Neutrophil (primary cell): Measurements from ENCODE around the gene SMG5.

Experiments
- H3K27ac ChIP-seq: fragments of 200-600 bp; sonication (generic); 2 replicates; pipeline ENCODE4 v1.5.1; 2016; ENCODE audit warnings: mild to moderate bottlenecking, moderate library complexity
- H3K27me3 ChIP-seq: fragments of 200-600 bp; sonication (generic); 2 replicates; pipeline ENCODE4 v1.6.0; 2016; ENCODE audit warnings: mild to moderate bottlenecking
- H3K36me3 ChIP-seq: fragments of 200-600 bp; sonication (generic); 2 replicates; pipeline ENCODE4 v1.5.1; 2017
- H3K4me1 ChIP-seq, 2 experiments: fragments of 200-600 bp in 1 of 2; sonication (generic) in 1 of 2; 1 replicate in 1 of 2; 2 replicates in 1 of 2; pipeline versions ENCODE4 v1.5.1 to v1.6.1; 2013 to 2016; ENCODE audit warnings: low read depth in 1 of 2, low read length in 1 of 2, mild to moderate bottlenecking in 1 of 2, moderate library complexity in 1 of 2; ENCODE audit not compliant: control insufficient read depth in 1 of 2, insufficient read depth in 1 of 2
- H3K4me3 ChIP-seq, 2 experiments: fragments of 200-600 bp in 1 of 2; sonication (generic) in 1 of 2; 1 replicate in 1 of 2; 2 replicates in 1 of 2; pipeline ENCODE4 v1.5.1; 2013 to 2016; ENCODE audit warnings: low read depth in 1 of 2, low read length in 1 of 2, mild to moderate bottlenecking in 1 of 2, moderate library complexity in 1 of 2
- H3K9me3 ChIP-seq: fragments of 200-600 bp; sonication (generic); 2 replicates; pipeline ENCODE4 v1.5.1; 2016
- TF ChIP-seq, protein P1 (sequence below): fragments of 200-600 bp; sonication (generic); IDR thresholded peaks from 2 replicates; pipeline ENCODE4 v1.5.1; 2016; ENCODE audit warnings: antibody characterized with exemption

Gene SMG5

DNA sequence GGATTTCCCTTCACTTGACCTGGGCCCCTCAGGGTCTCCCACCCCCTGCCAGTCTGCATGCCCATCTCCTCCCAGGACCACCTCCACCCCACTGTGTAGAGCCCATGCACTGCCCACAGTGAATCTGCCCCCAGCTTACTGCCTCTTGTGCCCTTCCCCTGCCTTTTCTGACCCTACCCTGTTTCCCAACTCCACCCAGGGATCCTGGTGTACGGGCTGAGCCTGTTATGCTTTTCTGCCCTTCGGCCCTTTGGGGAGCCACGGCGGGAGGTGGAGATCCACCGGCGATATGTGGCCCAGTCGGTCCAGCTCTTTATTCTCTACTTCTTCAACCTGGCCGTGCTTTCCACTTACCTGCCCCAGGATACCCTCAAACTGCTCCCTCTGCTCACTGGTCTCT is 3.4 kb upstream of the SMG5 start:
- Histone ChIP-seq H3K9me3 (no peaks in the 10 kb centered on the region), H3K27ac (no peak overlapping the region), H3K27me3 (no peaks in the 10 kb centered on the region), H3K36me3 (peaks cover 36% of the 10 kb centered on the region), H3K4me1 (peaks cover 41 to 45% of the 10 kb centered on the region in 2 experiments), H3K4me3 (no peak overlapping the region)
- TF ChIP-seq, protein P1, sequence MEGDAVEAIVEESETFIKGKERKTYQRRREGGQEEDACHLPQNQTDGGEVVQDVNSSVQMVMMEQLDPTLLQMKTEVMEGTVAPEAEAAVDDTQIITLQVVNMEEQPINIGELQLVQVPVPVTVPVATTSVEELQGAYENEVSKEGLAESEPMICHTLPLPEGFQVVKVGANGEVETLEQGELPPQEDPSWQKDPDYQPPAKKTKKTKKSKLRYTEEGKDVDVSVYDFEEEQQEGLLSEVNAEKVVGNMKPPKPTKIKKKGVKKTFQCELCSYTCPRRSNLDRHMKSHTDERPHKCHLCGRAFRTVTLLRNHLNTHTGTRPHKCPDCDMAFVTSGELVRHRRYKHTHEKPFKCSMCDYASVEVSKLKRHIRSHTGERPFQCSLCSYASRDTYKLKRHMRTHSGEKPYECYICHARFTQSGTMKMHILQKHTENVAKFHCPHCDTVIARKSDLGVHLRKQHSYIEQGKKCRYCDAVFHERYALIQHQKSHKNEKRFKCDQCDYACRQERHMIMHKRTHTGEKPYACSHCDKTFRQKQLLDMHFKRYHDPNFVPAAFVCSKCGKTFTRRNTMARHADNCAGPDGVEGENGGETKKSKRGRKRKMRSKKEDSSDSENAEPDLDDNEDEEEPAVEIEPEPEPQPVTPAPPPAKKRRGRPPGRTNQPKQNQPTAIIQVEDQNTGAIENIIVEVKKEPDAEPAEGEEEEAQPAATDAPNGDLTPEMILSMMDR = no peak

DNA sequence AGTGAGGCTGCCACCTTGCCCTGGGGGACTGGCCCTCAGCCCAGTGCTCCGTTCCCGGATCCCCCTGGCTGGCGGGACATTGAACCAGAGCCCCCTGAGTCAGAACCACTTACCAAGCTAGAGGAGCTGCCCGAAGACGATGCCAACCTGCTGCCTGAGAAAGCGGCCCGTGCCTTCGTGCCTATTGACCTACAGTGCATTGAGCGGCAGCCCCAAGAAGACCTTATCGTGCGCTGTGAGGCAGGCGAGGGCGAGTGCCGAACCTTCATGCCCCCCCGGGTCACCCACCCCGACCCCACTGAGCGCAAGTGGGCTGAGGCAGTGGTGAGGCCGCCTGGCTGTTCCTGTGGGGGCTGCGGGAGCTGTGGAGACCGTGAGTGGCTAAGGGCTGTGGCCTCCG is 2.8 kb upstream of the SMG5 start:
- Histone ChIP-seq H3K4me1 (peaks cover 45 to 48% of the 10 kb centered on the region in 2 experiments), H3K27ac (peak overlapping the region; percentile 61), H3K4me3 (no peak overlapping the region), H3K9me3 (no peaks in the 10 kb centered on the region), H3K27me3 (no peaks in the 10 kb centered on the region), H3K36me3 (peaks cover 35% of the 10 kb centered on the region)
- TF ChIP-seq, protein P1 = no peak

DNA sequence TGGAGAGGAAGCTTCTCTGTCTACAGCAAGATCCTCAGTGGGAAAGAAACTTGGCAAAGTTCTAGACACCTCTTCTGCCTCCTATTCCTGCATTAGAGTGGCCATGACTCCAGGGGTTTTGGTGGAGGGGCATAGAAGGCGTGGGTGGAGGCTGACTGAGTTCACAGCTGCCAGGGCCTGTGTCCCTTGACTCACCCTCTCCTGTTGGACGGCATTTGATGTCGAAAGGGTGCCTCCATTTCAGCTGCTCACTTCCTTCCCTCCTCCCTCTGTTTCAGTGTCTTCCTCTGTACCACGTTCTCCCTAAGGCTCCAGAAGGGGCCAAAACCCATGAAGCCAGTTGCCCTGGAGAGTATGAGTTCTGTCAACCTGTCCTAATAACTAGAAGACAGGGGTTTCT is 2.1 kb upstream of the SMG5 start:
- Histone ChIP-seq H3K27me3 (no peaks in the 10 kb centered on the region), H3K4me3 (no peak overlapping the region), H3K27ac (peak overlapping the region; percentile 61), H3K36me3 (peaks cover 32% of the 10 kb centered on the region), H3K4me1 (peaks cover 52 to 55% of the 10 kb centered on the region in 2 experiments), H3K9me3 (no peaks in the 10 kb centered on the region)
- TF ChIP-seq, protein P1 = no peak

DNA sequence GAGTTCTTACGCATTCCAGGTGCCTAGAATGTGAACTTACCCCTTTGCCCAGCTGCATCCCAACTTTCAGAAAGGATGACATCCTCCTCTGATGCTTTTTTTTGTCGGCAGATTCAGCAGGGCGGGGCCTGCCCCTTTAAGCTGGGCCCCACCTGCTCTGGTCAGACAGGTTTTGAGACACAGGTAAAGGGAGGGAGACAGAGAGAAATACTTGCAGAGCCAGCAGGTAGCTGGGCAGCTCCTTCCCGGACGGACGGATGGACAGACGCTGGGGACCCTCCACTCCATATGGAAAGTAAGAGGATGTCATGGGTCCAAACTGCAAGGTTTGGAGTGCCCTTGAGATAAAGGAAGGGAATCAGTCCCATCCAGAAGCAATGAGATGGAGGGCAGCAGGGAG is 1.5 kb upstream of the SMG5 start, which contains the start of gene TMEM79:
TMEM79 (plus strand) TSS at position 214 of the 400 bp plus-strand sequence. CDS start 902 bp downstream, outside the sequence.
- peak within 1 kb of the TSS; percentile 90 to 92 for H3K4me3 ChIP-seq
- H3K9me3 ChIP-seq = no peaks in the 10 kb centered on the region
- H3K27ac ChIP-seq = peak within 1 kb of the TSS; percentile 94
- TF ChIP-seq, protein P1 = no peak
- peaks cover 30% of the 10 kb centered on the region for H3K36me3 ChIP-seq
- H3K27me3 ChIP-seq = no peaks in the 10 kb centered on the region
- H3K4me1 ChIP-seq = peaks cover 57 to 61% of the 10 kb centered on the region in 2 experiments

DNA sequence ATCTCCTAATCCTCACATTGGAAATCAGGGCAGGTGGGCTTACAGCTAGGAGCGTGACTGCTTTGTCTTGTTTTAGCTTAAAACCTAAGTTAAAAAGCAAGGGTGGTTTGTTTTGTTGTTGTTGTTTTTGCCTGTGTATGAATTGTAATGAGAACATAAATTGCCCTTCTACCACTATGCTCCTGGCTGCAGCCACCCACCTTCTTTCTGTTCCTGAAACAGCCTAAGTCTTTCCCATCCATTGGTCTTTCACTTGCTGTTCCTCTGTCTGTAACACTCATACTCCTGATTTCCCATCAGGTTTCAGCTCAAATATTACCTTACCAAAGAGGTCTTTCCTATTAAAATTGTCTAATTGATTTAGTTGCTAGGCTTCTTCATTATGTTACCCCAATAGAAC is 896 bp upstream of the SMG5 start:
- H3K27ac ChIP-seq = peak overlapping the region; percentile 94
- H3K36me3 ChIP-seq = peaks cover 30% of the 10 kb centered on the region
- TF ChIP-seq, protein P1 = no peak

More for the DNA sequence above, 896 bp upstream of the SMG5 start:
- Histone ChIP-seq H3K9me3 (no peaks in the 10 kb centered on the region), H3K27me3 (no peaks in the 10 kb centered on the region), H3K4me1 (peaks cover 63 to 67% of the 10 kb centered on the region in 2 experiments), H3K4me3 (peak overlapping the region; percentile 90 to 92)
